GM12872 (cell line): Measurements from ENCODE around the gene PGP.

Source experiments
- TF ChIP-seq, protein P1 (sequence below): IDR thresholded peaks from 3 replicates; pipeline ENCODE4 v1.5.1; 2011; ENCODE audit warnings: low read depth, mild to moderate bottlenecking, low read length, moderate library complexity; ENCODE audit not compliant: insufficient read depth

PGP gene

DNA sequence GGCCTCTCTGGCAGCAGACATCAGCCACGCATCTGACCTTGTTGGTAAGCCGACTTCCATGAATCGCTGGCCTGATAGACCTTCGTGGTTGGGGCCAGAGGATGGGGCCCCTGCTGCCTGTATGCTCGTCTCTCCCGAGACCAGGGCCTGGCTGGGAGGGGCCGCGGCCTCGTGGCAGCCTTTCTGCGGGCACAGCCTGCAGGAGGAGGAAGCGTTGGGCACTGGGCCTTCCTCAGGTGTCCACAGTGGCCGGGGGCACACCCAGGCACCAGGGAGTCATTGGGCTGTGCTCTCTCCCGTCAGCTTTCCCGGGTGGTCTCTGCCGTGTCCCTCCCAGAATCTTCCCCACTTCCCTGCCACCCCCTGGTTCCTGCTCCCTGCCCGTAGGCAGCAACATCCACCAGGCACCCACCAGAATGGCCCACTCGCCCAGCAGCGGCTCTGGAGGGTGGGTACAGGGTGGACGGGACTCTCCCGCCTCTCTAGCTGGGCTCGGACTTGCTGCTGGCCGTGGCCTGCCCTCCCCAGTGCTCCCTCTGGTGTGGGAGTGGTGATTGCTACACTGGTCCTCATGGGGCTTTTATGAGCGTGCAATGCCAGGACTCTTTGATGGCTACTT lies 15.1 kb upstream of the PGP start:
- TF ChIP-seq, protein P1, sequence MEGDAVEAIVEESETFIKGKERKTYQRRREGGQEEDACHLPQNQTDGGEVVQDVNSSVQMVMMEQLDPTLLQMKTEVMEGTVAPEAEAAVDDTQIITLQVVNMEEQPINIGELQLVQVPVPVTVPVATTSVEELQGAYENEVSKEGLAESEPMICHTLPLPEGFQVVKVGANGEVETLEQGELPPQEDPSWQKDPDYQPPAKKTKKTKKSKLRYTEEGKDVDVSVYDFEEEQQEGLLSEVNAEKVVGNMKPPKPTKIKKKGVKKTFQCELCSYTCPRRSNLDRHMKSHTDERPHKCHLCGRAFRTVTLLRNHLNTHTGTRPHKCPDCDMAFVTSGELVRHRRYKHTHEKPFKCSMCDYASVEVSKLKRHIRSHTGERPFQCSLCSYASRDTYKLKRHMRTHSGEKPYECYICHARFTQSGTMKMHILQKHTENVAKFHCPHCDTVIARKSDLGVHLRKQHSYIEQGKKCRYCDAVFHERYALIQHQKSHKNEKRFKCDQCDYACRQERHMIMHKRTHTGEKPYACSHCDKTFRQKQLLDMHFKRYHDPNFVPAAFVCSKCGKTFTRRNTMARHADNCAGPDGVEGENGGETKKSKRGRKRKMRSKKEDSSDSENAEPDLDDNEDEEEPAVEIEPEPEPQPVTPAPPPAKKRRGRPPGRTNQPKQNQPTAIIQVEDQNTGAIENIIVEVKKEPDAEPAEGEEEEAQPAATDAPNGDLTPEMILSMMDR = no peak

DNA sequence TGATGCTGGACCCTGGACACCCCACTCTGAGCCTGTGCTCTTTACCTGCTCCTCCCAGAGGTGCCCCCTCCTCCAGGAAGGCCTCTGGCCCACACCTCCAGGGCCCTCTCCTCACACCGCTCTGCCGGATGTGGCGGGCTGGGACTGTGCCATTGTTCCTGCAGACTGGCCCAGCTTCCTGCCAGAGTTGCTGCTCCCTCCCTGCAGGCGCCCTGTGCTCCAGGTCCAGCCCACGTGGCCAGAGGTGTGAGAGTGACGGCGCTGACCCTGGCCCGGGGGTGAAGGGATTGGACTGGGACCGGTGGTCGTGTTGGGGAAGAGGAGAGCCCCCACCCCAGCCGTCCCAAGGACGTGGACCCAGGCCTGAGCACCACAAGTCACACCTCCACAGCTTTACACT lies 14.5 kb upstream of the PGP start:
- TF ChIP-seq, protein P1 = no peak

DNA sequence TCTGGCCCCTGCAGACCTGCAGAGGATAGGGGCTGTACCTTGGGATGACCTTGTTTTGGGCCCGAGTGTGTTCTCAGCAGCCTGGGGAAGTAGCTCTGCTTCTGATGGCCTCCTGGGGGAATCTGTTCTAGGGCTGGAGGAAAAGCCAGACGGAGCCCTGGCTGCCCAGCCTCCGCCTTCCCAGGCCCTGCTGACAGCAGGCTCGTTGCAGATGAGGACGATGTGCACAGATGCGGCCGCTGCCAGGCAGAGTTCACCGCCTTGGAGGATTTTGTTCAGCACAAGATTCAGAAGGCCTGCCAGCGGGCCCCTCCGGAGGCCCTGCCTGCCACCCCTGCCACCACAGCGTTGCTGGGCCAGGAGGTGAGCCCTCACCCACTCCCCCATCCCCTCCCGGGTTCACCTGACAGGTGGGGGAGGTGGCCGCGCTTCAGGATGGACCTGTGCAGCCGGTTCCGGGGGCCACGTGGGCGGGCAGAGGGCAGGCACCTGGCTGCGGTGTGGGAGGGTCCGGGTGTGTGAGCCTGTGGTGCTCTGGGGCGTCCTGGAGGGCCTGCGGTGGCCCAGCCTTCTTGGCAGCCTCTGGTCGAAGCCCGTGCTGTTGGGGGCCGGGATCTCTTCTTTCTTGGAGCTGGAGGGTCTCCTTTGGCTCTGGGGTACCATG lies 13.7 kb upstream of the PGP start:
- TF ChIP-seq, protein P1 = no peak

DNA sequence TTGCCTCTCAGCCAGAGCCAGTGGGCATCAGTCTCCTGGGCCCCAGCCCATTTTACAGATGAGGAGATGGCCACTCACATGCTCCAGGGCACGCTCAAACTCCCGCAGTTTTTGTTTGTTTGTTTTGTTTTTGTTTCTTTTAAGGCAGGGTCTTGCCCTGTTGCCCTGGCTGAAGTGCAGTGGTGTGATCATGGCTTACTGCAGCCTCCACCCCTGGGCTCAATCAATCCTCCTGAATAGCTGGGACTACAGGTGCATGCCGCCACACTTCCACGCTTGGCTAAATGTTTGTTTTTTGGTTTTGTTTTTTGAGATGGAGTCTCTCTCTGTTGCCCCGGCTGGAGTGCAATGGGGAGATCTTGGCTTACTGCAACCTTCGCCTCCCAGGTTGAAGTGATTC lies 12.3 kb upstream of the PGP start:
- TF ChIP-seq, protein P1 = no peak

DNA sequence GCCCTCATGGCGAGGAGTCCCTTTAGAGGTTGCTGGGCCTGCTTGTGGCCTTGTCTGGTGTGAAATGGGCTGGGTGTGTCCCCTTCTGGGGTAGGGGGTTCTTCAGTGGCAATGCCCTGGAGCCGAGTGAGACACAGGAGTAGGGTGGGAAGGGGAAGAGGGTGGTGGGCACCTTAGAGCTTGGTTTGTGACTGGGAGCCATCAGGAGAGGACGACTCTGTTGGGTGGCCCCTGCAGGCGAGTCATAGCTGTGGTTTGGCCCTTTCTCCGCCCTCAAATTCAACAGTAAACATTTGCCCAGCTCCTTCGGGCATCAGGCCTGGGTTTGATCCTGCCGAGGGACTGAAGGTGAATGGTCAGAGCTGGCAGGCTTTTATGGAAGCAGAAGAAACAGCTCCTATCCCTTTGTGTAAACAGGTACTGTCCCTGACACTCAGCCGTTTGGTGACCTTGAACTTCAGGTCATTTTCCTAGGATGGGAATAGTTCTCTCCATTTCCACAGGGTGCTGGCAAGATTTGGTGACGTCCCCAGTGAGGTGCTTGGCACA lies 11.7 kb upstream of the PGP start:
- TF ChIP-seq, protein P1 = no peak

DNA sequence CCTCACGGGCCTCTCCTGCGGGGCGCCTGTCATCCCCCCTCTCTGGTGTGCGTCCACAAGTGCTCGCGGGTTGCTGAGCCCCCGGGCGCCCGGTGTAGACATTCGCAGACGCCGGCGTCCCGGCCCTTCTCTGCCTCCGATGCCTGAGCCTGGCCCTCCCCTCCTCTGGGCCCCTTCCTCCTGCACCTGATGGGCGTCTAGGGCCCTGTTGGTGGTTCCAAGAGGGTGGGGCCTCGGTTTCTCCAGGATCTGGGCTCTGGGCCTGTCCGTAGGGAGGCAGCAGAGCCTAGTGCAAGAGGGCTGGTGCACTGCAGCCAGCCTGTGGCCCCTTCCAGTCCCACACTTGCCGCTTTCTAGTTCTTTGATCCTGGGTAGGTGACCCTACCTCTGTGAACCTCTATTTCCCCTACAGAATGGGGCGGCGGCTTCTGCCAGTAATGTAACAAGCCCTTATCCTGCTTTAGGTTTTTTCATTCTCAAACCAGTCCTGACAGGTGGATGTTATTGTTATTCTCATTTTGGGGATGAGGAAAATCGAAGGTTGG lies 9.4 kb upstream of the PGP start:
- TF ChIP-seq, protein P1 = 0 out of 3 replicates have a peak, but pooled peaks have one; percentile 13

DNA sequence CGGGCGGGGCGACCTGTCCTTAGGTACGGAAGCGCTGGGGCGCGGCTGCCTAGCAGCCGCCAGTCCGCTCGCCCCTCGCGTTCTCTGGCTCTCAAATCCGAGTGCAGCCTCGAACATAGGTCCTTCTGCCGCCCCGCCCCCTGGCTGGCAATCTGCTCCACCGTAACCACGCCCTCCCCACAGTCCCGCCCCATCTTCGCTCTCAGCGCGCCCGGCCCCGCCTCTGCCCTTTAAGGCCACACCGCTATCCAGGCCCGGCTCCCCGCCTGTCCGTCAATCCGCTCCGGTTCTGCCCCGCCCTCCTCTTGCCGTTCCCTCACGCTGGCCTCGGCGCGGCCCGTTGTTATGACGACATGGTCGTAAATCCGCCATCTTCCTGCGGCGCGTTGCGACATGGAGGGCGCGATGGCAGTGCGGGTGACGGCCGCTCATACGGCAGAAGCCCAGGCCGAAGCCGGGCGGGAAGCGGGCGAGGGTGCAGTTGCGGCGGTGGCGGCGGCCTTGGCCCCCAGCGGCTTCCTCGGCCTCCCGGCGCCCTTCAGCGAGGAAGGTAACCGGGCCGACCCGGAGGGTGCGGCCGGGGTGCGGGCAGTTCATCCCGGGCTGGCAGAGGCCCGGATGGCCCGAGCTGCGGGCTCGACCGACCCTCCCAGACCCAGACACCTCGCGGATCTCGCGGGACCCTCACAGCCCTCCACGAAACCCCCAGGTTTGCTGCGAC lies 8.7 kb upstream of the PGP start, which contains the start of gene E4F1:
TSS of gene E4F1 (plus strand) at position 371 of the 721 bp plus-strand sequence. CDS start at position 394, 23 bp downstream.
- TF ChIP-seq, protein P1 = no peak
